Fibroblast of lung (primary cell): ENCODE data around the gene ASB3. TPM values are rescaled to one million over a fixed set of nuclear protein-coding genes. Genes with fewer than 3 reads are reported as not detected.

Source experiments
- DNase-seq, 2 donors: peaks; one replicate each; pipeline versions ENCODE4 v3.0.0 to v3.0.0-alpha.2; 2010; ENCODE audit warnings: low read depth in 2 of 2
- H2AFZ ChIP-seq: 2 replicates; pipeline ENCODE4 v1.5.1; 2012; ENCODE audit warnings: low read length, control low read depth, inconsistent platforms
- H3K27ac ChIP-seq: 2 replicates; pipeline ENCODE4 v1.5.1; 2011; ENCODE audit warnings: low read length, control low read depth; ENCODE audit not compliant: insufficient read depth
- H3K27me3 ChIP-seq: 2 replicates; pipeline ENCODE4 v1.5.1; 2011; ENCODE audit warnings: mild to moderate bottlenecking, low read length; ENCODE audit not compliant: control insufficient read depth, insufficient read depth
- H3K36me3 ChIP-seq: 2 replicates; pipeline ENCODE4 v1.5.1; 2011; ENCODE audit warnings: low read length; ENCODE audit not compliant: control insufficient read depth, insufficient read depth
- H3K4me1 ChIP-seq: 2 replicates; pipeline ENCODE4 v1.5.1; 2011; ENCODE audit warnings: low read length; ENCODE audit not compliant: control insufficient read depth, insufficient read depth; ENCODE audit errors: extremely low read depth
- H3K4me2 ChIP-seq: 2 replicates; pipeline ENCODE4 v1.5.1; 2011; ENCODE audit warnings: low read length, control low read depth; ENCODE audit not compliant: insufficient read depth; ENCODE audit errors: extremely low read depth
- H3K4me3 ChIP-seq, 4 experiments: fragments of 200-600 bp in 1 of 4; sonication (generic) in 1 of 4; replicated peaks in 1 of 4; 2 replicates each; pipeline ENCODE4 v1.5.1; 2011 to 2016; ENCODE audit warnings: low read length in 4 of 4, low read depth in 3 of 4, mild to moderate bottlenecking in 3 of 4, control low read depth in 2 of 4, inconsistent platforms in 1 of 4, mixed read lengths in 1 of 4; ENCODE audit not compliant: insufficient read depth in 1 of 4; ENCODE audit errors: control extremely low read depth in 1 of 4
- H3K79me2 ChIP-seq: 2 replicates; pipeline ENCODE4 v1.5.1; 2012; ENCODE audit warnings: mild to moderate bottlenecking, low read length, inconsistent platforms; ENCODE audit not compliant: control insufficient read depth, insufficient read depth
- H3K9ac ChIP-seq: 2 replicates; pipeline ENCODE4 v1.5.1; 2011; ENCODE audit warnings: mild to moderate bottlenecking, low read length, control low read depth; ENCODE audit not compliant: insufficient read depth
- H3K9me3 ChIP-seq: 2 replicates; pipeline ENCODE4 v1.5.1; 2012; ENCODE audit warnings: low read depth, low read length; ENCODE audit not compliant: control insufficient read depth, insufficient read depth
- H4K20me1 ChIP-seq: 2 replicates; pipeline ENCODE4 v1.5.1; 2011; ENCODE audit warnings: low read length; ENCODE audit not compliant: control insufficient read depth, insufficient read depth; ENCODE audit errors: extremely low read depth
- EZH2 ChIP-seq: IDR thresholded peaks from 2 replicates; pipeline ENCODE4 v1.5.1; 2012; ENCODE audit warnings: low read length, control low read depth, mild to moderate bottlenecking; ENCODE audit errors: missing control alignments
- polyA plus RNA-seq, 2 donors: library from polyadenylated mRNA; depleted of rRNA in 1 of 2; stranded (reverse) in 1 of 2; unstranded in 1 of 2; fragments of >200 nt; gene quantifications; 2 replicates each; pipeline ENCODE4 v1.2.1, GENCODE V29; 2011 to 2012; ENCODE audit warnings: missing spikeins in 1 of 2
- total RNA-seq: library from RNA; depleted of rRNA; stranded (reverse); fragments of >200 nt; gene quantifications from 2 replicates; pipeline ENCODE4 v1.2.1, GENCODE V29; 2014
- TF ChIP-seq, protein P1 (sequence below), 2 donors: IDR thresholded peaks in 1 of 2; conservative IDR thresholded peaks in 1 of 2; 1 replicate in 1 of 2; 2 replicates in 1 of 2; pipeline ENCODE4 v1.5.1; 2011 to 2012; ENCODE audit warnings: low read length in 2 of 2, control low read depth in 1 of 2, inconsistent platforms in 1 of 2, low read depth in 1 of 2, mild to moderate bottlenecking in 1 of 2

The ASB3 gene
- total and polyA plus RNA-seq, 2 donors (not counting 1 experiment from before 2014, with no cell fraction given) = 21.1 to 31.9 TPM

GRCh38 chr2:53752385-53752784 lies 34.4 kb downstream of the ASB3 start:
- no peak overlapping the region for H3K4me3 ChIP-seq
- H3K27me3 ChIP-seq = no peaks in the 10 kb centered on the region
- no peaks in the 10 kb centered on the region for H3K79me2 ChIP-seq
- no peaks in the 10 kb centered on the region for H3K36me3 ChIP-seq
- DNase-seq = no peak
- no peak overlapping the region for H3K27ac ChIP-seq
- no peak for TF ChIP-seq EZH2
- TF ChIP-seq, protein P1, sequence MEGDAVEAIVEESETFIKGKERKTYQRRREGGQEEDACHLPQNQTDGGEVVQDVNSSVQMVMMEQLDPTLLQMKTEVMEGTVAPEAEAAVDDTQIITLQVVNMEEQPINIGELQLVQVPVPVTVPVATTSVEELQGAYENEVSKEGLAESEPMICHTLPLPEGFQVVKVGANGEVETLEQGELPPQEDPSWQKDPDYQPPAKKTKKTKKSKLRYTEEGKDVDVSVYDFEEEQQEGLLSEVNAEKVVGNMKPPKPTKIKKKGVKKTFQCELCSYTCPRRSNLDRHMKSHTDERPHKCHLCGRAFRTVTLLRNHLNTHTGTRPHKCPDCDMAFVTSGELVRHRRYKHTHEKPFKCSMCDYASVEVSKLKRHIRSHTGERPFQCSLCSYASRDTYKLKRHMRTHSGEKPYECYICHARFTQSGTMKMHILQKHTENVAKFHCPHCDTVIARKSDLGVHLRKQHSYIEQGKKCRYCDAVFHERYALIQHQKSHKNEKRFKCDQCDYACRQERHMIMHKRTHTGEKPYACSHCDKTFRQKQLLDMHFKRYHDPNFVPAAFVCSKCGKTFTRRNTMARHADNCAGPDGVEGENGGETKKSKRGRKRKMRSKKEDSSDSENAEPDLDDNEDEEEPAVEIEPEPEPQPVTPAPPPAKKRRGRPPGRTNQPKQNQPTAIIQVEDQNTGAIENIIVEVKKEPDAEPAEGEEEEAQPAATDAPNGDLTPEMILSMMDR (conservative IDR thresholded peaks at IDR 0.05 in 1 of 2, IDR thresholded peaks at IDR 0.05 in 1 of 2; ENCODE audit: low read depth in 1 of 2, low read length in 2 of 2) = no peak
- no peak overlapping the region for H3K9ac ChIP-seq
- H2AFZ ChIP-seq = no peak overlapping the region
- H3K9me3 ChIP-seq = no peaks in the 10 kb centered on the region
- H4K20me1 ChIP-seq = no peaks in the 10 kb centered on the region
- peaks cover 3% of the 10 kb centered on the region for H3K4me1 ChIP-seq
- no peak overlapping the region for H3K4me2 ChIP-seq

DNA sequence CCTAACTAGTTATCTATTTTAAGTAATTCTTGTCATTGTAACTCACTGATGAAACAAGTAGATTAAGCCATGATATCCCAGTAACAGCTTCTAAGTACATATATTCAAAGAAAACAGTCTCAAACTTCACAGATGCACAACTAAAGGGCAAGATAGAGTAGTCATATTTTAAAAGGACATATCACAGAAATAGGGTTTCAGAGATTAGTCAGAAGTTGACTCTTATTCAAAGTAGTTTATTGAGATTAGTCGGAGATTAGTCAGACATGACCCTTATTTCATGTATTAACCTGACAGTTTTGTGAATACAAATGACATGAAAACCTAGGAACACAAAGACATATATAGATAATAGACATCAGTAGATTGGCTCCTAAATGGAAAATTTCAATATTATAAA lies 35.0 kb downstream of the ASB3 start:
- peaks cover 3% of the 10 kb centered on the region for H3K4me1 ChIP-seq
- DNase-seq = peak; percentile 26 to 63
- H3K9ac ChIP-seq = no peak overlapping the region
- no peak overlapping the region for H3K4me2 ChIP-seq
- no peak overlapping the region for H3K4me3 ChIP-seq
- no peak overlapping the region for H2AFZ ChIP-seq
- H3K36me3 ChIP-seq = no peaks in the 10 kb centered on the region
- TF ChIP-seq EZH2 = no peak
- TF ChIP-seq, protein P1 (conservative IDR thresholded peaks at IDR 0.05 in 1 of 2, IDR thresholded peaks at IDR 0.05 in 1 of 2; ENCODE audit: low read depth in 1 of 2, low read length in 2 of 2) = no peak
- H4K20me1 ChIP-seq = no peaks in the 10 kb centered on the region
- H3K27me3 ChIP-seq = no peaks in the 10 kb centered on the region
- H3K27ac ChIP-seq = no peak overlapping the region
- H3K79me2 ChIP-seq = no peaks in the 10 kb centered on the region
- no peaks in the 10 kb centered on the region for H3K9me3 ChIP-seq

DNA sequence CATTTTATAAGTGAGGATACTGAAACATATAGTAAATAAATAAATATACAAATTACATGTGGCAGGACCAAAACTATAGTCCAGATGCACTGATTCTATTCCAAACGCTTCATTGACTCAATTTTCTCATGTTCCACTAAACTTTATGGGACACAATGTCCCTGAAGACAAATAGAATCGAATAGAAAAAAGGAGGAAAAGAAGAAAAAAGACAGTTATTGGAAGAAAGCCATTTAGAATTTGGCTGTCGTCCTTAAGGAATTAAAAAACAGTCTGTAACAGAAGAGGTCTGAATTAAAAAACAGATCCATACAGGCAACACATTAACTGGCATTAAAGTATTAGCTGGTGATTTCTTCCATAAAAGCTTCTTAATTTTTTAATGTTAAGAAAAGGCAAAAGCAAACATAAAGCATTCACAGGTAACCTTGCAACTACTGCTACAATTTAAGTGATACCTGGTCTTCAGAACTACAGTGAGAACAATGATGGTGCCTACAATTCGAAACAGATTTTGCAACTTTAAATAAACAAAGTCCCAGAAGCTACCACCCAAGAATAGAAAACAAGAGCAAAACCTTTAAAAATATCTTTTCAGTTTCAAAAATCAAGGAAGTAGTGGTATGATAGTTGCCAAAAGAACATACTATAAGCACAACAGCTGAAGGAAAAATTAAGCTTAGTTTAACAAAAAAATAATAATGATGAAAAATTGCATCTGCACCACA lies 36.5 kb downstream of the ASB3 start:
- Histone ChIP-seq H3K79me2 (no peaks in the 10 kb centered on the region), H2AFZ (no peak overlapping the region)
- no peak for DNase-seq

More for the DNA sequence above, 36.5 kb downstream of the ASB3 start:
- no peak overlapping the region for H3K4me3 ChIP-seq
- no peaks in the 10 kb centered on the region for H3K36me3 ChIP-seq
- H3K9ac ChIP-seq = no peak overlapping the region
- H3K27ac ChIP-seq = no peak overlapping the region
- no peaks in the 10 kb centered on the region for H3K9me3 ChIP-seq
- H3K4me1 ChIP-seq = peaks cover 3% of the 10 kb centered on the region
- TF ChIP-seq, protein P1 (conservative IDR thresholded peaks at IDR 0.05 in 1 of 2, IDR thresholded peaks at IDR 0.05 in 1 of 2; ENCODE audit: low read depth in 1 of 2, low read length in 2 of 2) = no peak
- no peak for TF ChIP-seq EZH2
- H3K27me3 ChIP-seq = no peaks in the 10 kb centered on the region
- no peak overlapping the region for H3K4me2 ChIP-seq
- H4K20me1 ChIP-seq = no peaks in the 10 kb centered on the region
